NCI-H82 (cell line): ENCODE data around the gene MFRP.

Experiments
- DNase-seq: peaks from one replicate; lab custom pipeline; 2025; lab: John Stamatoyannopoulos, UW

Gene MFRP

DNA sequence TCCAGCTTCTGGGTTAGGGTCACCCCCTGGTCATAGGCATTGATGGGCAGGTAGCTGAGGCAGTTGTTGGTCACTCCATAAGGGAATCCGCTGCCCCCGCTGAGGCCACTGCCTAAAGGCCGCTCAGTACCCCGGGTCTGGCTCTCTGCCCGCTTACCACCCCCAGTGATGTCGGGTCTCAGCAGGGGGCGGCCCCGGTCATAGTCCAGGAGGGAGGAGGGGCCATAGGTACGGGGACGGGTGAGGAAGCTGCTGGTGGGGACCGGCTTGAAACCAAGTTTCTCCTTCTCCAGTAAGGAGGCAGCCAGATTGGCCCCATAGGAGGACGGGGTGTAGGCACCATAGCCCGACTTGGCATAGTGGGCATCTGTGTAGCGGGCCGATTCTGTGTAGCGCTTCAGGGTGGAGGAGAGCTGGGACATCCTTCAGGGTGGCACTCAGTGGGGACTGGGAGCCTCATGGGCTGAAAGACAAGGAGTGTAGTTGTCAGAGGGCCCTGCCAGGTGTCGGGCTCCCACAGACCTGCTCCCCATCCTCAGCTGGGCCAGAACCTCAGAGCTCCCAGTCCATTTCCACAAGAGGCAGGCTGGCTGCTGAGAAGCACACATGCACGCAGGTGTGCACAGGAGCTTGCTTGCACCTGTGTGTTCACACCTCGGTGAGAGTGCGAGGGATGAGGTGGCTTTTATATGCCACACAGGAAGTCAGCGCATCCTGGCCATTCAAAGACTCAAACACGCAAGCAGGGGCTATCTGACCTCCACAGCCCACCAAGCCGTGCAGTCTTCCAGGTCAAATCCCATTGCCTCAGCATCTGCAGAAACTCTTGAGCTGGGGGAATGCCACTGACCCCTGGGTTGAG is 26.8 kb upstream of the MFRP start:
- DNase-seq = no peak

DNA sequence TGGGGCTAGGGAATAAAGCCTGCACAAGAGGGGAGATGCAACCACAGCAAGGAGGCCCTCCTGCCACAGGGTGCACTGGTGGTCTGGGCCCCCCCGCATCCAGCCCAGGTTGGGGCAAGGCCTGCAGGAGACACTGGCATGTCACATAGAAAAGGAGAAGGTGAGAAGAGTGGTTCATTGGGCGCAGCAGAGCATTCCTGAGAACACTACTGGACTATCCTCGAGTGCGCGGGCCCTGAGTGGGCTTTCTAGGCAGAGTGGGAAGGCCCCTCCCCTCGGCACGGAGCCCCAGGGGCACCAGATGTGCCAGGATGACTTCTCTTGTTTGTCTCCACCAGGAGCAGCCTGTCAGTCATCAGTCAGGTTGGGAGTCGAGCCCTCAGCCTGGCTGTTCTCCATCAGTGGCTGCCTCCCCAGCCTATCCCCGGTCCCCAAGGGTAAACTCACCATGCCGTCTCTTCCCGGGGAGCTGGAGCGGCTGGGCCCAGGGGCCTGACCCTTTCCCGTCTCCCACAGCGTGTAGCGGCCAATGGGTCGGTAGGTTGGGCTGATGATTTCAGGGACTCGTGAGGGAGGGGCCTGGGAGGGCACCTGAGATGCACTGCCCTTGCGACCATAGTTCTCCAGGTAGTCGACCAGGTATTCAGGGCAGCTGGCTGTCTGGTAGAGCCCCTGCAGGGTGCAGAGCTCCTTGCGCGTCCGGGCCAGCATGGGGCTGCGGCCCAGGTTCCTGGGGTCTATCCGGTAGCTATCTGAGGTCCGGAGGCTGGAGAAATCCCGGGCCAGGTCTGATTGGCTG is 26.0 kb upstream of the MFRP start:
- no peak for DNase-seq

DNA sequence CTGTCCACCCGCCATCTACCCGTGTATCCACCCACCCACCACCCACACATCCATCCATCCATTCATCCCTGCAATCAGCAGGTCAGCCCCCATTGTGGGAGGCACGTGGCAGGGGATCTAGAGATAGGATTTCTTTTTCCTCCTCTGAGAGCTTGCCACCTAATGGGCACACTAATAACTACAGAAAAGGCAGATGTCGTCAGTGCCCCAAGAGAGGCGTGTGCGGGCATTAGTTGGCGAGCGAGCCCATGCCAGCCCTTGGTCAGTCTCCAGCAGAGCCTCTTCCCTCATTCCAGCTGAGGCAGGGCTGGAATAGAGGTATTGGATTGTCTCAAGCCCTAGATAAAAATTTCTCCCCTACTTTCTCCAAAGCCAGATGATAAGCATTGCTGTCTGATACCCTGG is 25.3 kb upstream of the MFRP start:
- DNase-seq = peak; percentile 67

DNA sequence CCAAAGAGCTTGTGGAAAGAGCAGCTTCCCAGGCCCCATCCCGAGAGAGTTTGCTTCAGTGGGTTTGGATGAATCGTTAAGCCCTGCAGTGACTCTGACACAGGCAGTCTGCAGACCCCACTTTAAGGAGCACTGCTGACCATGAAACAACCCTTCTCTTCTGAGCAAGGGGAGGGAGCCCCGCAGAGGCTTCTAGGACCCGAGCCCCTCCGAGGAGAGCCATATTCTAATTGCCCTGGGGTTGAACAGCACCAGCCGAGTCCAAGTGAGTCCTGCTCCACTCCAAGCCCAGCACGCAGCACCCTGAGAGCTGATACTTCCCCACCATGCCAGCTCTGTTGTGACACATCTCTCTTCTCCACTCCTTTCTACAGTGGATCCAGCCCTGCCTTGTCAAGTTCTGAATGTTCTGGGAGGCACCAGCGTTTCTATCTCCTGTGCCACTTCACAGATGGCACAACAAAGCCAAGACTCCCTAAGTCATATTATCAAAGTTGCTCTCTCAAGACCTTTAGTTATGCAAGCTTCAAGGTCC is 24.6 kb upstream of the MFRP start:
- DNase-seq = no peak

DNA sequence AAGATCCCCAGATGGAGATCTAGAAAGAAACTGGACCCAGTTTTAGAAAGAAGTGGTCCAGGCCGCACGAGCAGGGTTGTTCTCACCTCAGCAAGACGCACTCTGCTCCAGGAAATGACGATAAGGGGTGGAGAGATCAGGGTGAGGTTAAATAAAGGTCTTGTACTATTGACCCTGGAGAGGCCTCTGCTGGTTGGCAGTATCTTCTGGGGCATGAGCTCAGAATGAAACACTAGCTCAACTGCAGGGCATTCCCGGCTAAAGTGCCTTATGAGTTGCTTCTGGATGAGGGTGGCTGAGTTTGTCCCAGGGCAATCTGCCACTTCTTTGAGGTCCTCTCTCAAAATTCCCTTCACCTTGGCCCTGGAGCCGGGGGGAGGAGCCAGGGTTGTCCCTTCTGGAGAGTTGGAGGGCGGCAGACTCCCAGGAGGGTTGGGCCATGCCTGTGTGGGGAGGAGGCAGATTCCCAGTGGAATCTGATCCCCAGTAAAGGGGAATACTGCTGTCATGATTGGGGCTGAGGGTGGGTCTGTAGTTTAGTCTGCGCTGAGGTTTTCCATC is 24.1 kb upstream of the MFRP start:
- peak; percentile 68 for DNase-seq

DNA sequence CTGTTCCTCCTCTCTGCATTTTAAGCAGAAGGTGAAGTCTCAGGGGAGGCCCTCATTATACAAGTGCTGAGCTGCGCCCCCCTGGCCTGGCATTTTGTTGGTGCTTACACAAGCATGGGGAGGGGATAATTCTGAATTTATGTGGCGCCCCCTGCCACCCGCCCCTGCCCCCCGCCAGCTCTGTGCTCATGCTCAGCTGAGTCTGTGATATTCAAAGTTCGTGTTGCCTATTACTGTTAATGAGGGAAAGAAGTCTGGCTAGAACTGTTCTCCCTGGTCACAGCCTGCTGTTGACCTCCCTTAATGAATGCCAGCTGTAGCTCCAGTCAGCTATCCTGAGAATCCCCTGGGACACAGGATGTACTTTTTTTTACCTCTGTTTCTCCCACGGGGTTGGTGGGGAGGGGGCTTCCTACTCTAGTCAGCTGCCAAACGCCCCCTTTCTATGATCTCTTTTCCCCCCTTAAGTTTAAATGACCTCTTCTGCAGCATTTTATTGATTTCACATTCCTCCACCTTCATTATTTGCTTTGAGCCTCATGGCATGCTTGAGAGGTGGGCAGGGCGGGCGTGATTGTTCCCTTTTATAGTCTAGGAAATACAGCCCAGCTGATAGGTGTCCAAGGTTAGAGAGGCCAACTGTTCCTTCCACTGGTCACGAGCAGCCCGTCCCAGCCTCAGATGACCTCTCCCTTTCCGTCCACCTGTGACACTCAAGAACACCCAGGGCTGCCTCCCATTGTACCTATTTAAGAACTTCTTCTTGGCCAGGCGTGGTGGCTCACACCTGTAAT is 22.8 kb upstream of the MFRP start:
- peak; percentile 66 for DNase-seq

DNA sequence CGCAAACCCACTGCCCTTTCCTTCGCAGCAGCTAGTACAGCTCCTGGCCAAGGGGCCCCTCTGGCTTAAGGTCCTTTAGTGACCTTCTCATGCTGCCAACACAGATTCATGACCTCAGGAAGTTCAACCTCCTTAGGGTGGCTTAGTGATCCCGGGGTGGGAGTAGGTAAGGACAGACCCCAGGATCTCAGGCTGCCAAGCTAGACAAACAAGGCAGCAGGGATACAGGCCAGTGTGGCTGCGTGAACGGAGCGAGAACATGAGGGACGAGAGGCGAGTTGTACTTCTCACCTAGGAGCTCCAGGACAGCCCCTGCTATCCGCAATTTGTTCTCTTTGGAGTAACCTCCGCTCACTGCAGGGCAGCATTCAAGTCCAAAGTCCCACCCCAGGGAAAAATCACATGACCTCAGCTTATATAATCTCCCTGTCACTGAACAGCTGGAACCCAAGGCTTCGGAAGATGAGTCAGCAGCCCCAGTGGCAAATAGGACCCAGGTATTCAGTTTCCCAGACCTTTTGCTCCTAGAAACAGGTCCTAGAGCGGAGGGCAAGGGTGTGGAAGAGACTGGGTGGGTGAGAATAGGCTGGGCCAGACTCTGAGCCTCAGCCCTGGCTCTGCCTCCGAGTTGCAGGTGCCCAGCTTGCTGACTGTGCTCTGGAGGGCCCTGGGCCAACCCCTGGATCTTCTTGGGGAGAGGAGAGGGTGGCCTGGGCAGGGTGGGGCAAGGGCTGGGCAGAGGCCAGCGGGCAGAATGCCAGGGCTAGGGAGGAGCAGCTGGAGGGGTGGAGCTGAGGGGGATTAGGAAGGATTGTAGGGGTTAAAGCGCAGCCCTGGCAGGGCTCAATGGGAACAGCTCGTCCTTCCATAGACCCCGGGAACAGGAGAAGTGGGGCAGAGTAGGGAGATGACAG is 21.9 kb upstream of the MFRP start:
- peak; percentile 94 for DNase-seq

DNA sequence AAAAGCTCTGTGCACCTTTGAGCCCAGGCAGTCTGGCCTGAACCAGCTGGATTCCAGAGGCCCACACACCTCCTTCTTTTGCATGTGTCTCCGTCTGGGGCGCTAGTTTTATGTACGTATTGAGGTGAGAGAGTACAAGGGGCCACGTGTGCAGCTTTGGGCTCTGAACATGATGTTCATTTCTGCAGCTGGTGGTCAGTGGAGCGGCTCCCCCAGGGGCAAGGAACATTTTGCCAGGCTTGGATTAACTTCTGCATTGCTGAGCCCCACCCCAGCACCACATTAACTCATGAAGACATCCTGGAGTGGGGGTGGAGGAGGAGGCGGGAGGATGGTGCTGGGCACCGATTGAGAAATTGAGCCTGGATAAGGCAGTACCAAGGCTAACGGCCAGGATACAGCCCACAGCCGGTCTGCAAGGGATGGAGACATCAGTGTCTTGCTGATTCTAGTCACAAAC is 21.2 kb upstream of the MFRP start:
- no peak for DNase-seq

DNA sequence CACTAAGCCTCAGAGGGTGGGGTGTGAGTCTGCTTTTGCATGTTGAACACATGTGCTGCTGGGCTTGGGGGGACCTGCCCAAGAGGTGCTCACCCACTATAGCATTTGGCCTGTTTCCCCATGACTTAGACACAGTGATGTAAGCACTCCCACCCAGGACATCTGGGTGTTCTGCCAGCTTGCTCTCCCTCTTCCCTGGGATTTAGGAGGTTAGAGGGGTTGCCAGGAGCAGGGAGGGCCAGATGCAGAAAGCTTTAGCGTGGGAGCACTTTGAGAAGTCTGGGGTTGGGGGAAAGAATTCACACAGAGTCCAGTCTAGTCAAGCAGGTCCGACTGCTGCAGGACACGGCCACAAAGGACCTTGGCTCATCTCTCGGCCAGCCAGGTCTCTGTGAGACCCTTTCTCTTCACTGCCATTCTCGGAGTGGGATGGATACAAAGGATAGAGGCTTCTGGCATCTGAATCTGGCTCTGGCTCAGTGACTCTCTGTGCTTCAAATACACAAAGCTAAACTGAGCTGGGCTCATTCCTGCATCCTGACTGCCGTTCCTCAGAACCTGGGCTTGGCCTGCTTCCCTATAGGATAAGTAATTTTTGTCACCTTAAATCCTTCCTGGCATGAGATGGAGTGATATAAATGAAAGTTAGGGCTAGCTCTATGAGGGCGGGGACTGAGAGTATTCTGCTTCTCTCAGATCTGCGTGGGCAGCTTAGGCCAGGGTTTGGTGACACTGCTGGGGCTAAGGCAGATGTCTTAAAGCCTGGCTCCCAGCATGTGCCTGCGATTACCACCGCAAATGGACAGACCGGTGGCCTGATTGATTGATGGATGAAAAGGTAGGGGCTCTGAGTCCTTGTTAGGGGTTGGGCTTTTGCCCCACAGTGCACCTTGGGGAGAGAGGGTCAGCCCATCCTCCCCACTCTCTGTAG is 20.4 kb upstream of the MFRP start:
- DNase-seq = peak; percentile 66

DNA sequence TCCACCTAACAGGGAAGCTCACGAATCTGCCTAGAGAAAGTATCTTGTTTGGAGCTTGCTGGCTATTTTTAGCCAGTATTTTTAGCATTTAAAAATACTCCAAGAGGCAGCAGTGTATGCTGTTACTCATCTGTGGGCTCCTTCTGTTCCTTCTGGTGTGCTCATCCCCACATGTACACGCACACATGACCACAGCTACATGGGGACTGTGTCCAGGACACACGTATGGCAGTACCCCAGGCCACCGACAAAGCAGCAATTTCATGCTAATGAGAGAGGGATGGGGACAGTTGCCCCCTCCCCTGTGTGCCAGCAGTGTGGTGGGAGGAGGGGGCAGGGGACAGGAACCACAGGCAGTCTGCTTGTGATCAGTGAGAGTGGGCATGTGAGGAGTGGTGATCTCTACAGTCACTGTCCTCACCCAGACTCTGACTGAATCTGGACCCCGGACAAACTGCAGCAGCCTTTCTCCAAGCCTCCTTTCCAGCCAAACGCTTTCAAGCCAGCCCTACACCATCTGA is 18.6 kb upstream of the MFRP start:
- peak; percentile 35 for DNase-seq

DNA sequence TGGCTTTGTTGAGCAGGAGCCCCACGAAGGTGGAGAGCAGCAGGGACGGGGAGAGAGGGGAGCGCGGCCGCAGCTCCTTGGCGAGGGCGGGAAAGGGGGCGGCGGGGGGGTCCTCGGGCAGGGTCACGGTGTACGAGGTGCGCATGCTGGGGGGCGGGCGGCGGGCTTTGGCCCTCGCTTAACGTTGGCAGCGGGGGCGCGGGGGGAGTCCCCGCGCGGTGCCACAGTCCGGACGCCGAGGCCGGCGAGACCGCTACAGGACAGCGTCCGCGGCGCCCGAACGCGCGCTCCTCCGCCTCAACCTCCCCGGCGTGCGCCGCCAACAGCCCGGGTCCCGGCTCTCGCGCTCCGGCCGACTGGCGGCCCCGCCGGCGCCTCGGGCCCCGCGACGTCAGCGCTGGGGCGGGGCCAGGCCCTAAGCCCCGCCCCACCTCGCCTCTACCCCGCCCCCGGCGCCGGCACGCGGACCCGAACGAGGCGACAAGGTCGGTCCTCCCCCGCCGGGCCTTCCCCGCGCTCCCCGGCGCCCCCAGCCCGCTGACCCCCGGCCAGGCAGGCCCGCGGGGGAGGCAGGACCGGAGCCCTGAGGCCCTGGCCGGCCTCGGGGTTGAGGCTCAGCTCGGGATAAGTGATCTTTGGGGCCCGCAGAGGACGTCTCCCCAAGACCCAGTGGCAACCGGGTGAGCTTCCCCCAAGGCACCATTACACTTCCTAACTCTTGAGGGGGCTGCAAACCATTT is 17.5 kb upstream of the MFRP start:
- DNase-seq = peak; percentile 72

DNA sequence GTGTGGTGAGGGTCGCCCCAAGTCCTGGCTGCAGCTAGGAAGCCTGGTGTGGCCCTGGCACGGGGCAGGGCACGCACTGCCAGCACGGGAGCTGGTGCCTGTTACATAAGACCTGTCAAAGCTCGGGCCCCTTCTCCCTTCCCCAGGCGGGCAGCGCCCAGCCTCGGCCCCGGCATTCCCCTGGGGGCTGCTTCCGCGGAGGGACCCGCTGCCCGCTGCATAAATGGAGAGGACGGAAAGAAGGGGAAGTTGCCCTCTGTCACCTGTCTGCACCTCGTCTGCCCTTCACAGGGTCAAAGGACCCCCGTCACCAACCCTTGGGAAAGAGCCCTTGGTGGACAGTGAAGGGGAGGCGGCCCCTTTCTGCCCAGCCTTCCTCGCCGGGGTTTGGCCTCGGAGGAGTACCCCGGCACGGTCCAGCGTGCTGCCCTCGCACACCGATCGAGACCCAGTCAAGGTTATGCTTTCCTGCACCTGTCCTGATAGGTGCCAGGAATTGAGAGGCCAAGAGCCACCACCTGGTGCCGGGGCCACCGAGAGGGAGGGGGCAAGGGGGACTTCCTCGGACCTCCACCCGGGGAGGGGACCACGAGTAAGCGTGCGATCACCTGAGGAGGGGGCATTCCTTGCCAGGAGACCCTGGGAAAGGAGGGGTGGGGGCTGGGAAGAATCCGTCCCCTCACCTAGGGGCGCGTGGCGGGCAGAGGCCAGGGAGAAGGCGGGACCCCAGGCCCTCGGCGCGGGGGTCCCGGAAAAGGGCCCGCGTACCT is 16.8 kb upstream of the MFRP start:
- no peak for DNase-seq

DNA sequence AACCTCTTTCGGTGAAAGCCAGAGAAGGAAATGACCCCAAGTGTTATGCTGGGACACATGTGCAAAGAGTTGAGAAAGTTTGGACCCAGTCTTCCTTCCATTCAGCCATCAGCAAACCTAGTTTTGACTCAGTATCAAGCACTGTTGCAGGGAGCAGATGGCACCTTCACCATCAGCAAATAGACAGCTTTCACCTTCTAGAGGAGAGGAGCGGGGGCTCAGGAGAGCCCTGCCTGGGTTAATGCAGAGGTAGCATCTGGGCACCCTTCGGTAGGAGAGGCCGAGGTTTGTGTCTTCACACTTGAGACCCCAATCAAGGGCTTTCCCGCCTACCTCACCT is 16.2 kb upstream of the MFRP start:
- peak; percentile 60 for DNase-seq

DNA sequence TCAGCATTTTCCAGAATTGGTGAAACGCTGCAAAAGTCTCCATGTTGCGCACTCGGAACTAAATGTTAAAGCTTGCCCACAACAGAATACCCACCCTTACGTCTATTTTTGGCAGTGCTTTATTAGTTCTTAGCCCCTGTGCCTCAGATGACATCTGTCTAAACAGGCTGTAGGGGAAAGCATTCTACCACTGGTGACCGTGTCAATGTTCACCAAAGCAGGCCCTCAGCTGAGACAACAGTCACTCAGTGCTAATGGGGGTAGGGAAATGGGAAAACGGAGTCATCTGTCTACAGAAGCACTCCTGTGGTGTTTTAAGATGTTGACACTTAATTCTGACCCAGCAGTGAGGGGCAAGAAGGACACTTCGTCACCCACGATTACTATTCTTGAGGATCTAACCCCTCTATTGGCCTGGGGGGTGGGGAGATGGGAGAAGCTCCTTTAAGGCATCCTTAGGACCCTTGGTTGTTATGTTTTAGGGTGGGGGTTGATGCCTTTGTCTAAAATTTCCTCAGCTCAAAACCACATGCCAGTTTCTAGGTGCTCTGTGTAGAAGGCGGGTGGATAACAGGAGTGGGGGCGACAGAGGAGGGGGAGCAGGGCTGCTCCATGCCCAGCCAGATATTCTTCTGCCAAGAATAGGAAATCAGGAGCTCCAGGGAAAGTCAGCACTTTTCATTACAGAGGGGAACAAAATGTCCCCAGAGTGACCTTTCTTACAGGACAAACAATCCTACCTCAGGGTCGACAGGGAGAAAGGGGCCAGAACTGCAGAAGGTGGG is 15.6 kb upstream of the MFRP start:
- DNase-seq = peak; percentile 45

DNA sequence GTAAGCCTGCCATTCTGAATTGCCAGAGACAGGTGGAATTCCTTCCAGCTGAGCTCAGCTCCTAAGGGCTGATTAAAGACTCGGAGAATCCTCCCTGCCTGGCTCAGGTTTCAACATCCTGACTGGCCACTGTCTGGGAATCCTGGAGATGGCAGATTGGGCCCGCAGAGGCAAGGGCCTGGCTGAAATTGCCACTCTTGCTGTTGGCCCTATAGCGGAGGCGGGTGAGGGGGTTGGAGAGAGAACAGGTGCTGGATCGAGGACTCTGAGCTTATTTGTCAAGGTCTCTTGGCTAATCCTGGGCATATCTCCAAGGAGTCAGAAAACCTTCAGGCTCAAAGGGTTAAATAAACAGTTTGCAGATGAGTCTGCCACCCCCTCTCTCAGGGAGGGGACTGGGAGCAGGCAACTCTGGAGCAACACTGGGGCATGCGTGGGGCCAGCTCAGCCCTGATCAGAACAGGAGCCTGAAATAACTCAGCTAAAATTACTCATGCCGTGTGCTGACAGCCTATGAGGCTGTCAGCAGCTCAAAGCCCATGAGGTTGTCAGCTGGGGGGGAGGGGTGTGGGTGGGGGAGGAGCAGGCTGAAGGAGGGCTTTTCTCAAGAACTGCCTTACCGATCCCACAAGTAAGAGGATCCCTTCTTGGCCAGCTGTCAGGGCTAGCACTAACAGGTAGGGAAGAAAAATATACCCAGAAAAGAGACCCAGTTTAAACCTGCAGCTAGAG is 14.7 kb upstream of the MFRP start:
- DNase-seq = peak; percentile 97
